SK-N-SH treated with all-trans-retinoic acid at 6 μM for 48 hours (cell line): Measurements from ENCODE around the gene SLC28A1.

Source experiments
- ATAC-seq: fragments of 200-7000 bp; cut with Tn5 transposase; 3 replicates; pipeline ENCODE4 v1.9.1; 2020; ENCODE audit warnings: mild to moderate bottlenecking, moderate library complexity
- ARNTL ChIP-seq: fragments of 450-650 bp; formaldehyde crosslinking; IDR thresholded peaks from 2 replicates; pipeline ENCODE4 v1.5.0; 2020; ENCODE audit warnings: low read depth, mild to moderate bottlenecking, moderate library complexity, borderline replicate concordance
- BACH2 ChIP-seq: fragments of 250-450 bp; sonication (Bioruptor Pico); IDR thresholded peaks from 2 replicates; pipeline ENCODE4 v1.9.0; 2021; ENCODE audit warnings: mild to moderate bottlenecking, borderline replicate concordance
- CREB5 ChIP-seq: fragments of 250-450 bp; sonication (Bioruptor Pico); IDR thresholded peaks from 2 replicates; pipeline ENCODE4 v1.5.1; 2020; ENCODE audit warnings: low read depth, mild to moderate bottlenecking, moderate library complexity
- ESRRG ChIP-seq: fragments of 250-450 bp; sonication (Bioruptor Pico); IDR thresholded peaks from 2 replicates; pipeline ENCODE4 v1.6.1; 2021; ENCODE audit warnings: mild to moderate bottlenecking
- GLIS3 ChIP-seq: fragments of 250-450 bp; sonication (Bioruptor Pico); IDR thresholded peaks from 2 replicates; pipeline ENCODE4 v1.5.0; 2020; ENCODE audit warnings: mild to moderate bottlenecking, moderate library complexity
- ISL1 ChIP-seq: fragments of 250-450 bp; sonication (Bioruptor Pico); IDR thresholded peaks from 2 replicates; pipeline ENCODE4 v2.1.2; 2022; ENCODE audit warnings: mild to moderate bottlenecking, moderate library complexity
- OSR1 ChIP-seq: fragments of 250-450 bp; sonication (Bioruptor Pico); IDR thresholded peaks from 2 replicates; pipeline ENCODE4 v1.8.0; 2022; ENCODE audit warnings: moderate library complexity, mild to moderate bottlenecking, inconsistent platforms
- PATZ1 ChIP-seq: fragments of 250-450 bp; sonication (Bioruptor Pico); IDR thresholded peaks from 2 replicates; pipeline ENCODE4 v1.8.0; 2020; ENCODE audit warnings: mild to moderate bottlenecking, moderate library complexity, borderline replicate concordance
- POU6F1 ChIP-seq: fragments of 250-450 bp; sonication (Bioruptor Pico); IDR thresholded peaks from 2 replicates; pipeline ENCODE4 v1.8.0; 2021; ENCODE audit warnings: low read depth, mild to moderate bottlenecking, moderate library complexity, borderline replicate concordance
- RARB ChIP-seq: fragments of 250-450 bp; sonication (Bioruptor Pico); IDR thresholded peaks from 2 replicates; pipeline ENCODE4 v1.8.0; 2021; ENCODE audit warnings: mild to moderate bottlenecking, moderate library complexity
- SNAI2 ChIP-seq: fragments of 250-450 bp; sonication (Bioruptor Pico); IDR thresholded peaks from 2 replicates; pipeline ENCODE4 v1.5.0; 2020; ENCODE audit warnings: mild to moderate bottlenecking, moderate library complexity
- TCF4 ChIP-seq: fragments of 250-450 bp; sonication (Bioruptor Pico); IDR thresholded peaks from 2 replicates; pipeline ENCODE4 v1.8.0; 2021; ENCODE audit warnings: mild to moderate bottlenecking, moderate library complexity, borderline replicate concordance
- TOX ChIP-seq: fragments of 250-450 bp; sonication (Bioruptor Pico); IDR thresholded peaks from 2 replicates; pipeline ENCODE4 v1.8.0; 2021; ENCODE audit warnings: mild to moderate bottlenecking, moderate library complexity, borderline replicate concordance
- TSHZ2 ChIP-seq: fragments of 250-450 bp; sonication (Bioruptor Pico); IDR thresholded peaks from 2 replicates; pipeline ENCODE4 v1.5.0; 2020; ENCODE audit warnings: mild to moderate bottlenecking, moderate library complexity
- ZC3H10 ChIP-seq: fragments of 250-450 bp; sonication (Bioruptor Pico); IDR thresholded peaks from 2 replicates; pipeline ENCODE4 v1.5.1; 2021; ENCODE audit warnings: mild to moderate bottlenecking, moderate library complexity
- ZFP3 ChIP-seq: fragments of 250-450 bp; sonication (Bioruptor Pico); IDR thresholded peaks from 2 replicates; pipeline ENCODE4 v1.5.0; 2020; ENCODE audit warnings: mild to moderate bottlenecking, moderate library complexity
- ZNF565 ChIP-seq: fragments of 450-650 bp; formaldehyde crosslinking; conservative IDR thresholded peaks from 2 replicates; pipeline ENCODE4 v1.5.0; 2020; ENCODE audit warnings: low read depth, mild to moderate bottlenecking, moderate library complexity
- ZNF70 ChIP-seq: fragments of 450-650 bp; formaldehyde crosslinking; IDR thresholded peaks from 2 replicates; pipeline ENCODE4 v1.5.0; 2020; ENCODE audit warnings: mild to moderate bottlenecking, moderate library complexity
- ZNF8 ChIP-seq: fragments of 450-650 bp; formaldehyde crosslinking; IDR thresholded peaks from 2 replicates; pipeline ENCODE4 v1.5.0; 2020; ENCODE audit warnings: mild to moderate bottlenecking, moderate library complexity
- TF ChIP-seq, protein P1 (sequence below): fragments of 250-450 bp; sonication (Bioruptor Pico); IDR thresholded peaks from 2 replicates; pipeline ENCODE4 v1.5.1; 2021; ENCODE audit warnings: mild to moderate bottlenecking, moderate library complexity

SLC28A1 gene

GRCh38 chr15:84983294-84983693 lies 98.8 kb downstream of the SLC28A1 start (continued):
- TF ChIP-seq SNAI2 (CRISPR knock-in tag) (no peak), ISL1 (no peak)
- TF ChIP-seq, protein P1, sequence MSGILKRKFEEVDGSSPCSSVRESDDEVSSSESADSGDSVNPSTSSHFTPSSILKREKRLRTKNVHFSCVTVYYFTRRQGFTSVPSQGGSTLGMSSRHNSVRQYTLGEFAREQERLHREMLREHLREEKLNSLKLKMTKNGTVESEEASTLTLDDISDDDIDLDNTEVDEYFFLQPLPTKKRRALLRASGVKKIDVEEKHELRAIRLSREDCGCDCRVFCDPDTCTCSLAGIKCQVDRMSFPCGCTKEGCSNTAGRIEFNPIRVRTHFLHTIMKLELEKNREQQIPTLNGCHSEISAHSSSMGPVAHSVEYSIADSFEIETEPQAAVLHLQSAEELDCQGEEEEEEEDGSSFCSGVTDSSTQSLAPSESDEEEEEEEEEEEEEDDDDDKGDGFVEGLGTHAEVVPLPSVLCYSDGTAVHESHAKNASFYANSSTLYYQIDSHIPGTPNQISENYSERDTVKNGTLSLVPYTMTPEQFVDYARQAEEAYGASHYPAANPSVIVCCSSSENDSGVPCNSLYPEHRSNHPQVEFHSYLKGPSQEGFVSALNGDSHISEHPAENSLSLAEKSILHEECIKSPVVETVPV (CRISPR knock-in tag) = no peak

DNA sequence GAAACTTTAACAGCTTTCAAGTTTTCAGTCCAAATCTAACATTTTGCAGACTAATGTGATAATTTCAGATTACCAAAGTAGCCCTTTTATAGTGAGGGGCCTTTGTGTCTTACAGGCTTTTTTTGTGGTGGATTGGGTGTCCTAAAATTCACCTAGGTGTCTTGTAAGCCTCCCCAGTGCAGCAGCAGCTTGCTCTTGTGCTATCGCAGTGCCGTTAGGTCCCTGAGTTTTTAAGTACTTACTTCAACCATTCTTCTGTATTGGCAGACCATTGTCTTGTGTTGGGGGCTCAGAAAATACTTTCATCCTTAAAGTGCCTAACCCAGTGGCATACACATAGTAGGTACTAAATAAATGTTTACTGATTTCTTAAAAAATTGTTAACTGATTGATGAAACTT lies 99.2 kb downstream of the SLC28A1 start:
- ATAC-seq = no peak
- TF ChIP-seq BACH2 (CRISPR knock-in tag) = no peak
- TF ChIP-seq ESRRG (CRISPR knock-in tag) = no peak
- no peak for TF ChIP-seq RARB (CRISPR knock-in tag)
- TF ChIP-seq ZC3H10 (CRISPR knock-in tag) = no peak
- TF ChIP-seq ZFP3 (CRISPR knock-in tag) = no peak
- no peak for TF ChIP-seq ISL1
- no peak for TF ChIP-seq PATZ1
- no peak for TF ChIP-seq GLIS3 (CRISPR knock-in tag)
- TF ChIP-seq CREB5 (CRISPR knock-in tag) = no peak
- no peak for TF ChIP-seq TCF4
- TF ChIP-seq ZNF8 (CRISPR knock-in tag) = no peak
- no peak for TF ChIP-seq TSHZ2 (CRISPR knock-in tag)
- no peak for TF ChIP-seq SNAI2 (CRISPR knock-in tag)
- no peak for TF ChIP-seq ZNF565 (CRISPR knock-in tag)
- TF ChIP-seq, protein P1 (CRISPR knock-in tag) = no peak
- TF ChIP-seq, all 23 proteins: peak for 0

DNA sequence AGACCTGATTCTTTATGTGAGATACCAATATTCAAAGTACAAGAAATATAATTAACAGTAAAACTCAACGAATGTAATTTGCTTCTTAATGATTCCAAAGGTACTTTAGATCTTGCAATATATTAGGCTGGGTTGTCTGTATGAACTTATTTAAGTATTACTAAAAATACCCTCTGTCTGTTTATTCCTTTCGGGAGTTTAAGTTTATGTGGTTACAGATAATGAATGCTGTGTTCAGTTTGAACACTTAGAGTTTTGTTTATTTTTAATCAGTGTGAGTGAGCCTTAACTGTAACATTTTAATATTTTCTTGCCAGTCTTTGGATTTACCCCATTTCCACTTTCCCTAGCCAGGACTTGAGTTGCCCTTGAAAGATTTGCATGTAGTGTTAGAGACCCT lies 100.7 kb downstream of the SLC28A1 start:
- no peak for ATAC-seq
- TF ChIP-seq BACH2 (CRISPR knock-in tag) = no peak
- no peak for TF ChIP-seq ARNTL (CRISPR knock-in tag)
- TF ChIP-seq ZNF565 (CRISPR knock-in tag) = no peak
- TF ChIP-seq ISL1 = no peak
- TF ChIP-seq ZNF70 = no peak
- no peak for TF ChIP-seq POU6F1 (CRISPR knock-in tag)
- no peak for TF ChIP-seq ZC3H10 (CRISPR knock-in tag)
- TF ChIP-seq, protein P1 (CRISPR knock-in tag) = no peak
- TF ChIP-seq ESRRG (CRISPR knock-in tag) = no peak
- TF ChIP-seq GLIS3 (CRISPR knock-in tag) = no peak
- TF ChIP-seq TSHZ2 (CRISPR knock-in tag) = no peak
- no peak for TF ChIP-seq OSR1 (CRISPR knock-in tag)
- no peak for TF ChIP-seq TCF4
- no peak for TF ChIP-seq TOX (CRISPR knock-in tag)
- TF ChIP-seq CREB5 (CRISPR knock-in tag) = no peak
